Measurements from ENCODE around the gene HES5. TPM values are rescaled to one million over a fixed set of nuclear protein-coding genes. Genes with fewer than 3 reads are reported as not detected.

HES5 gene
- total and polyA plus RNA-seq, 2 of the 13 experiments (the other 11 are each of a cell fraction or from before 2014, with no cell fraction given), result not detected

DNA sequence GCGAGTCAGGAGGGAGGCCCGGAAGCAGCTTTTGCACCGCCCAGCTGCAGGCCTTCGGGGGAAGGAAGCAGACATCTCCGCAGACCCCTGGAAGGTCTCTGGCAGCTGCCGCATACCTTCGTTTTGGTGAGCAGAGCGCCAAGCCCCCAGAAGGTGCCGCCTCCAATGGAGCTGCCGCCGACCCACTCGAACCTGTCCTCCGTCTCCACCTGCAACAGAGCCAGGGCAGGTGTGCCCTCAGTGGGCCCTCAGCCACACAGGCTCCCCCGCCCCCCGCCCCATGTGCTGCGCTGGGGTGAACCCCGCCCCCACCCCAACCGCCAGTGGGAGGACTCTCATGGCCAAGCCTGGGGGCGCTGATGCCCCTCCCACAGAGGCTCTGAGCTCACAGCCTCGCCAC, 9.9 kb downstream of the HES5 start (continued):
- TF ChIP-seq, protein P1, sequence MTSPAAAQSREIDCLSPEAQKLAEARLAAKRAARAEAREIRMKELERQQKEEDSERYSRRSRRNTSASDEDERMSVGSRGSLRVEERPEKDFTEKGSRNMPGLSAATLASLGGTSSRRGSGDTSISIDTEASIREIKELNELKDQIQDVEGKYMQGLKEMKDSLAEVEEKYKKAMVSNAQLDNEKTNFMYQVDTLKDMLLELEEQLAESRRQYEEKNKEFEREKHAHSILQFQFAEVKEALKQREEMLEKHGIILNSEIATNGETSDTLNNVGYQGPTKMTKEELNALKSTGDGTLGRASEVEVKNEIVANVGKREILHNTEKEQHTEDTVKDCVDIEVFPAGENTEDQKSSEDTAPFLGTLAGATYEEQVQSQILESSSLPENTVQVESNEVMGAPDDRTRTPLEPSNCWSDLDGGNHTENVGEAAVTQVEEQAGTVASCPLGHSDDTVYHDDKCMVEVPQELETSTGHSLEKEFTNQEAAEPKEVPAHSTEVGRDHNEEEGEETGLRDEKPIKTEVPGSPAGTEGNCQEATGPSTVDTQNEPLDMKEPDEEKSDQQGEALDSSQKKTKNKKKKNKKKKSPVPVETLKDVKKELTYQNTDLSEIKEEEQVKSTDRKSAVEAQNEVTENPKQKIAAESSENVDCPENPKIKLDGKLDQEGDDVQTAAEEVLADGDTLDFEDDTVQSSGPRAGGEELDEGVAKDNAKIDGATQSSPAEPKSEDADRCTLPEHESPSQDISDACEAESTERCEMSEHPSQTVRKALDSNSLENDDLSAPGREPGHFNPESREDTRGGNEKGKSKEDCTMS (CRISPR knock-in tag; conservative IDR thresholded peaks at IDR 0.05), result no peak
- TF ChIP-seq ZBTB3 (CRISPR knock-in tag; IDR thresholded peaks at IDR 0.05; ENCODE audit: borderline replicate concordance, low read depth) (no peak), ZNF549 (CRISPR knock-in tag; IDR thresholded peaks at IDR 0.05) (no peak), NONO (IDR thresholded peaks at IDR 0.05) (no peak), NONO (CRISPR knock-in tag; conservative IDR thresholded peaks at IDR 0.05) (no peak)
- TF ChIP-seq, protein P2, sequence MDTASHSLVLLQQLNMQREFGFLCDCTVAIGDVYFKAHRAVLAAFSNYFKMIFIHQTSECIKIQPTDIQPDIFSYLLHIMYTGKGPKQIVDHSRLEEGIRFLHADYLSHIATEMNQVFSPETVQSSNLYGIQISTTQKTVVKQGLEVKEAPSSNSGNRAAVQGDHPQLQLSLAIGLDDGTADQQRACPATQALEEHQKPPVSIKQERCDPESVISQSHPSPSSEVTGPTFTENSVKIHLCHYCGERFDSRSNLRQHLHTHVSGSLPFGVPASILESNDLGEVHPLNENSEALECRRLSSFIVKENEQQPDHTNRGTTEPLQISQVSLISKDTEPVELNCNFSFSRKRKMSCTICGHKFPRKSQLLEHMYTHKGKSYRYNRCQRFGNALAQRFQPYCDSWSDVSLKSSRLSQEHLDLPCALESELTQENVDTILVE (CRISPR knock-in tag; IDR thresholded peaks at IDR 0.05), result no peak
- TF ChIP-seq, protein P3, sequence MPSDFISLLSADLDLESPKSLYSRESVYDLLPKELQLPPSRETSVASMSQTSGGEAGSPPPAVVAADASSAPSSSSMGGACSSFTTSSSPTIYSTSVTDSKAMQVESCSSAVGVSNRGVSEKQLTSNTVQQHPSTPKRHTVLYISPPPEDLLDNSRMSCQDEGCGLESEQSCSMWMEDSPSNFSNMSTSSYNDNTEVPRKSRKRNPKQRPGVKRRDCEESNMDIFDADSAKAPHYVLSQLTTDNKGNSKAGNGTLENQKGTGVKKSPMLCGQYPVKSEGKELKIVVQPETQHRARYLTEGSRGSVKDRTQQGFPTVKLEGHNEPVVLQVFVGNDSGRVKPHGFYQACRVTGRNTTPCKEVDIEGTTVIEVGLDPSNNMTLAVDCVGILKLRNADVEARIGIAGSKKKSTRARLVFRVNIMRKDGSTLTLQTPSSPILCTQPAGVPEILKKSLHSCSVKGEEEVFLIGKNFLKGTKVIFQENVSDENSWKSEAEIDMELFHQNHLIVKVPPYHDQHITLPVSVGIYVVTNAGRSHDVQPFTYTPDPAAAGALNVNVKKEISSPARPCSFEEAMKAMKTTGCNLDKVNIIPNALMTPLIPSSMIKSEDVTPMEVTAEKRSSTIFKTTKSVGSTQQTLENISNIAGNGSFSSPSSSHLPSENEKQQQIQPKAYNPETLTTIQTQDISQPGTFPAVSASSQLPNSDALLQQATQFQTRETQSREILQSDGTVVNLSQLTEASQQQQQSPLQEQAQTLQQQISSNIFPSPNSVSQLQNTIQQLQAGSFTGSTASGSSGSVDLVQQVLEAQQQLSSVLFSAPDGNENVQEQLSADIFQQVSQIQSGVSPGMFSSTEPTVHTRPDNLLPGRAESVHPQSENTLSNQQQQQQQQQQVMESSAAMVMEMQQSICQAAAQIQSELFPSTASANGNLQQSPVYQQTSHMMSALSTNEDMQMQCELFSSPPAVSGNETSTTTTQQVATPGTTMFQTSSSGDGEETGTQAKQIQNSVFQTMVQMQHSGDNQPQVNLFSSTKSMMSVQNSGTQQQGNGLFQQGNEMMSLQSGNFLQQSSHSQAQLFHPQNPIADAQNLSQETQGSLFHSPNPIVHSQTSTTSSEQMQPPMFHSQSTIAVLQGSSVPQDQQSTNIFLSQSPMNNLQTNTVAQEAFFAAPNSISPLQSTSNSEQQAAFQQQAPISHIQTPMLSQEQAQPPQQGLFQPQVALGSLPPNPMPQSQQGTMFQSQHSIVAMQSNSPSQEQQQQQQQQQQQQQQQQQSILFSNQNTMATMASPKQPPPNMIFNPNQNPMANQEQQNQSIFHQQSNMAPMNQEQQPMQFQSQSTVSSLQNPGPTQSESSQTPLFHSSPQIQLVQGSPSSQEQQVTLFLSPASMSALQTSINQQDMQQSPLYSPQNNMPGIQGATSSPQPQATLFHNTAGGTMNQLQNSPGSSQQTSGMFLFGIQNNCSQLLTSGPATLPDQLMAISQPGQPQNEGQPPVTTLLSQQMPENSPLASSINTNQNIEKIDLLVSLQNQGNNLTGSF (CRISPR knock-in tag; IDR thresholded peaks at IDR 0.05), result no peak

All from HepG2 (cell line).